Activated CD4-positive, alpha-beta T cell treated with anti-CD3 and anti-CD28 coated beads for 48 hours (primary cell): ENCODE results near the gene NOC2L.
"Not testable (repeated sequence)": the region's sequence is repeated elsewhere in the genome, so short reads cannot be mapped to it uniquely, and the experiment has no call there.

Experiments
- DNase-seq: peaks from one replicate; pipeline ENCODE4 v3.0.0-alpha.2; 2020

The NOC2L gene

DNA sequence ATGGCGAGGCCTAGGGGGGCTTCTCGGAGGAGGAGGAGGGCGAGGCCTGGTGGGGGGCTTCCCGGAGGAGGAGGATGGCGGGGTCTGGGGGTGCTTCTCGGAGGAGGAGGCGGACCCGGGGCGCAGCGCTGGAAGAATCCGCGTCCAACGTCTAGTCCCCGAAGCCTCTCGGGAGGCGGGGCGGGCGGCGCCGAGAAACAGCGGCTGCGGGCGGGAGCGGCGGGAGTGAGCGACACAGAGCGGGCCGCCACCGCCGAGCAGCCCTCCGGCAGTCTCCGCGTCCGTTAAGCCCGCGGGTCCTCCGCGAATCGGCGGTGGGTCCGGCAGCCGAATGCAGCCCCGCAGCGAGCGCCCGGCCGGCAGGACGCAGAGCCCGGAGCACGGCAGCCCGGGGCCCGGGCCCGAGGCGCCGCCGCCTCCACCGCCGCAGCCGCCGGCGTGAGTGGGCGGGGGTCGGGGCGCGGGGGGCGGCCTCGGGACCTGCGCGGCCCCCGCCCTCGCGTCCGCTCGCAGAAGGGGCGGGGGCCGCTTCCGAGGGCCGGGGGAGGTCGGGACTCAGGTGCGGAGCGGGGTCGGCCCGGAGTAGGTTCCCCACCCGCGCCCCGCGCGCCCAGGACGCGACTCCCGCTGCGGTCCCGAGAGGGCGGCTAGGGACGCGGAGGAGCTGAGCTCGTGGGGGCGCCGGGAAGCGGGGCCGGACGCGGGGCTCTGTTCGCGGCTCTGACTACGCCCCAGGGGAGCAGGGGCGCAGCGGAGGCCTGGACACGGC, 1.5 kb upstream of the NOC2L start, which contains the start of gene KLHL17:
Gene KLHL17 (plus strand): TSS at position 222 of the 769 bp plus-strand sequence. CDS start 110 bp downstream, at position 332.
- DNase-seq, result peak; percentile 90

DNA sequence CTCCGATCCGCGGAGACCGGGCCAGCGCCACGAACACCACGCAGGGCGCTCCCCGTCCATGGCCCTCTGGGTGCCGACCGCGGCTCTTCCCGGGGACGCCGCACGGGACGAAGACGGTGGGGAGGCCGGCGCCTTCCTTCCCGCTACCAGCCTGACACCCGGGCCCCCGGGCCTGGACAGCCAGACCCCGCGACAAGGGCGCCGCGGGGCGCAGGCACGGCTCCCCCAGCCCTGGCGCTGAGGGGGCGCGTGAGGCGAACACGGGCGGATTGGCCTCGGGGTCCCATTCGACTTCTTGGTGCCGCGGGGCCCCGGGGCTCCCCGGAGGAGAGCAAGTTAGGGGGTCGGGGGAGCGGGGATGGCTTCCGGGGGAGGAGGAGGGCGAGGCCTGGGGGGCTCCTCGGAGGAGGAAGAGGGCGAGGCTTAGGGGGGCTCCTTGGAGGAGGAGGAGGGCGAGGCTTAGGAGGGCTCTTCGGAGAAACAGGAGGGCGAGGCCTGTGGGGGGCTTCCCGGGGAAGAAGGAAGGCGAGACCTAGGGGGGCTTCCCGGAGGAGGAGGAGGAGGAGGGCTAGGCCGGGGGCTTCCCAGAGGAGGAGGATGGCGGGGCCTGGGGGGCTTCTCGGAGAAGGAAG, 791 bp upstream of the NOC2L start:
- DNase-seq, result no peak

DNA sequence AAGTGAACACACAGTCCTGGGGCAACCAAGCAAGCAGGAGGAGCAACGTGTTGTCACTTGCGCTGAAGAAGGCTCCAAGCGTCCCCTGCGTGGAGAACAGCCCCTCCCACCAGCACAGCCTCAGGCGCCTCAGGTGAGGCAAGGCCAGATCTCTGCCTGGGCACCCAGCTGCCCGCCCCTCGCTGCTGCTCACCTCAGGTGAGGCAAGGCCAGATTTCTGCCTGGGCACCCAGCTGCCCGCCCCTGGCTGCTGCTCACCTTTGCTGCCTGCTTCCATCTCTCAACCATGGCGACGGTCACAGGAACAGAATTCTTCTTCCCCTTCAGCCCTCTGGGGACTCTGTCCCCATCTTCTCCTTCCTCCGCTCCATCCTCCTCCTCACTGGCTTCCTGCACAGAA, 2.4 kb downstream of the NOC2L start:
- no peak for DNase-seq

DNA sequence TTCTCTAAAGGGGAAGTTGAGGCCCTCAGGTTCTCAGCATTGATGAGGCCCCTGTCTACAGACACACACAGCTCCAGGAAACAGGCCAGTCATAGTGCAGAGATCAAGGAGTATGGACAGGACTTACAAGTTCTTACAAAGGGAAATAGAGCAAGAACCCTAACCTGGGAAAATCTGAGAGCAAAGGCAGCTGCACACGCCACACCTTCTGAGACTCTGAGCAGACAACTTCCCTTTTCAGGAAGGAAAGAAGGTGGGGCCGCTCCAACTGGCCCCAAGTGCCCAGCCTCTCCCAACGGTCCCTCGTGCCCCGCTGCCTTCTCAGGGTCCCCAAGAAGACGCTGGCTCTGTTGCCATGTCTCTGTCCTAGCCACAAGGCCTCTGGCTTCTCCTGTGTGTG, 3.6 kb downstream of the NOC2L start:
- DNase-seq, result no peak

GRCh38 chr1:954927-955326, 4.1 kb downstream of the NOC2L start:
- DNase-seq, result no peak

DNA sequence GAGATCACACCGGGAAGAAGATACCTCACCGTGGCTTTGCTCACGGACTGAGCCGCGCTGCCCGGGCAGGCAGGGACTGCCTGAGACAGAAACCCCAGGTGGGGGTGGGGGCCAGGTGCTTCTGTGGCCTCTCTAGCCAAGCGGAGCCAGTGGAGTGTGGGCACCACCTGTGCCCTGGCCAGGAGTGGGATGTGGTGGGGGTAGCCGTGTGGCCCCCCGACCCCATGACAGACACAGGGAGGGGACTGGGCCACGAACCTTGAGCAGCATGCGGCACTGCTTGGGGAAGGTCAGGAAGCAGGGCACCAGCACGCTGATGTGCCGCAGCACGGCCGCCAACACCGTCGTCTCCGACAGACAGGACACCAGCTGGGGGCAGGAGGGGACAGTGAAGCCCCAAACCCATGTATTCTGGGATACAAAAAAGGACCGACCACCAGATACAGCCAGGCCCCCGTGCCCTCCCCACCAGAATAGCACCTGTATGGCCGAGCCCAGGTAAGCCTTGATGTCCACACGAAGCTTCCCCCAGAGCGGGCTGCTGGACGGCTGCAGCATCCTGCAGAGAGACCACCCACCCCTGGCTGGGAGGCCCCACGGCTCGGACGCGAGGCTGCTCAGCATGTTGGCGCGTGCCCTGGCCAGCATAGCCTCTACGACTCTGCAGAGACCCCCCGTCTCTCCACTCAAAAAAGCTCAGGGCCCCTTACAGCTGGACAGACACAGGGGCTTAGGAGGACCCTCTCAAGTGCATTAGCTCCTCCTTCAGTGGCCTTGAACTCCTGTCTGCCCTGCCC, 5.3 kb downstream of the NOC2L start:
- DNase-seq, result no peak

DNA sequence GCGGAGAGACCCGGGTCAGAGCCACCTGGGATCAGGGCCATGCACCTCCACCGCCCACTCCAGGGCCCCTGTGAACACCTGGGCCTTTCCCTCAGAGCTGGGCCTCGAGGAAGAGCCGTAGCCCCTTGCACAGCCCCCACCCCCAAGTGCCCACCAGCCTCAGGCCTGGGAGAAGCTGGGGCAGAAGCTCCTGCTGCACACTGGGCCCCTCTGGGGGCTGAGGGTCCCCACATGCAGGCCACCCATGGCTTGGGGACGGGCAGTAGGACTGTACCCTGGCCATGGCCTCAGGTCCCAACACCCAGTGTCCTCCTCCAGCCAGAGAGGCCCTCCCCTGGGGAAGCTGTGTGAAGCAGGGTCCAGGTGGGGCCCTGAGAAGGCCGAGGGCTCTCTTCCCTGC, 6.5 kb downstream of the NOC2L start:
- no peak for DNase-seq

GRCh38 chr1:952201-952600, 6.9 kb downstream of the NOC2L start:
- DNase-seq, result no peak

DNA sequence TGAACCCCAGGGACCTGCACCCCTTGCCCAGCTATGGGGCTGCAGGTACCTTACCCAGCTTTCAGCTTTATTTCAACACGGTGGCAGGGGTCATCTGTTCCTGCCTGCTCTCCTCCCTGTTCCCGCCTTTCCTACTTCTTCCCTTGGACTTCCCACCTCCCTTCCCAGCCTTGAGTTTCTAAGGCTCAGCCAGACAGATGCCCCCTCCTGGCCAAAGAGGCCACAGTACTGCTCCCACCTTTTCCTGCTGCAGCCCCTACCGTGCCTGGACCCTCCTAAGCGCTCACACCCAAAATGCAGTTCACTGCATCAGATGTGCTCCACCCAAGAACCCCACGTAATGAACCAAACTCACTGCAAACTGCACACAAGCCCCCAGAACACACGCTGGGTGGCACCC, 7.7 kb downstream of the NOC2L start:
- no peak for DNase-seq

GRCh38 chr1:950881-951280, 8.2 kb downstream of the NOC2L start:
- no peak for DNase-seq

DNA sequence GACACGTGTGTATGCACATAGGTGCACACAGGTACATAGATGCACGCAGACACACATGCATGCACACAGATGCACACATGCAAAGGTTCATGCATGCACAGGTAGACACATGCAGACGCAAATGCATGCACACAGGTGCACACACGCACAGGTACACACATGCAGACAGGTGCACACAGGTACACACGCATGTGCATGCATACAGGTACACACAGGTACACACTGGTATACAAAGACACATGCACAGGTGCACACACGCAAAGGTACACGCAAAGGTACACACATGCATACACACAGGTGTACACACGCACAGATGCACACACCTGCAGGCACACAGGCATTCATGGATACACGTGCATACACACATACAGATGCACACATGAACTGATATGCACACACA, 8.8 kb downstream of the NOC2L start:
- no peak for DNase-seq

DNA sequence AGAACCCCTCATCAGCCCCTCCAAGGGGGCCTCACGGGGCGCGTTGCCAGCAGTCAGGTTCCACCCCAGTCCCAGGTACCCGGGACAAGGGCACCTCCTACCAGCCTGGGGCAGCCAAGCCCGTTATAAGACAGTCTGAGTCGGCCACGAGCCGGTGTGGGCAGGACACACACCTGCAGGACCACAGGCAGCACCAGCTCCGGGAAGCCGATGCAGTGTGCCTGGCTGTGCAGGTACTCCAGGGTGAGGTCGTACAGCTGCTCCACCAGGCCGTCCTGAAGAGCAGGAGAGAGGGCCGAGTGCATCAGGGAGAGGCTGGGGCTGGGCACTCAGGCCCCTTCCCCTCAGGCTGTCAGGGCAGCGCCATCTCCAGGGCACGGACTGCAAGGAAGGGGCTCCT, 11.1 kb downstream of the NOC2L start:
- no peak for DNase-seq

DNA sequence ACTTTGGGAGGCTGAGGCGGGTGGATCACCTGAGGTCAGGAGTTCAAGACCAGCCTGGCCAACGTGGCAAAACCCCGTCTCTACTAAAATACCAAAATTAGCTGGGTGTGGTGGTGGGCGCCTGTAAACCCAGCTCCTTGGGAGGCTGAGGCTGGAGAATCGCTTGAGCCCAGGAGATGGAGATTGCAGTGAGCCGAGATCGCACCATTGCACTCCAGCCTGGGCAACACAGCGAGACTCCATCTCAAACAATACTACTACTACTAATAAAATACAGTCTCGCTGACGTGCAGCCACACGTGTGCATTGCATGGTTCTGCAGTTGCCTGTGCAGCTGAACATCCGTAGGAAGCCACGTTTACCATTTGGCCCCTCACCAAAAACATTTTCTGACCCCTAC, 12.2 kb downstream of the NOC2L start:
- not testable (repeated sequence) for DNase-seq

DNA sequence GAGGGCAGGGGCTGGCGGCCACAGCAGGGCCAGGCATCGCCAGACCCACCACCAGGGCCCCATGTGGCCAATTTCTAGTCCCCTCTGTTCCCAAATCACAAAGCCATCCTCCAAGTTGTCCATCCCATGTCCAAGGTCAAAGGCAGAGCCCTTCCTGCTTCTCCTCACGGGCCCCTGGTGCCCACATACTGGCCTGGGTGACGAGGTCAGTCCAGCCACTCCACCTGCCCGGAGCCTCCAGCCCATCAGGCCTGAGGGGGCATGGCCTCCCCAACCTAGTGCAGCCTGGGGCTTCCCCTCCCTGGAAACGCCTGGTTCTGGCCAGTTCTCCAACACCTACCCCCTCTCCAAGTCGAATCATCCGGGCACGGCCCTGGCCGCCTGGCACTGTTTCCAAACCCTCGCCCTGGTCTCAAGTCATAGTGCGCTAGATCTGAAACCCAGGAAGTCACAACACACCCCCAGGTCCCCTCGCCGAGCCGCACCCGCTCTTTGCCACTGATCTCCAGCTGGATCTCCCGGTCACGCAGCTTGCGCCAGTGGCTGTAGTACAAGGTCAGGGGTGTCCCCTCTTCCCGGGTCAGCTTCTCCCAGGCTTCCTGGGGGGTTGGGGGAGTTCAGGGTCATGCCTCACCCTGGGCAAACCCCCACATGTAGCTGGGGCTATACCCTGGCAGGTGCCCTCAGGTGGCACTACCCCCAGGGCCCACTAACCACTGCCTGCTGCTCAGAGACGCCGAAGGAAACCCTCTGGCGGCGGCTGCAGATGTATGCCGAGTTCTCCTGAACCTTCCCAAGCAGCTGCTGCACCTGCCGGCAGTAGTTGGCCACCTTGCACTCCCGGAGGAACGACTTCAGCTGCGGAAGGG, 13.1 kb downstream of the NOC2L start:
- DNase-seq, result no peak

DNA sequence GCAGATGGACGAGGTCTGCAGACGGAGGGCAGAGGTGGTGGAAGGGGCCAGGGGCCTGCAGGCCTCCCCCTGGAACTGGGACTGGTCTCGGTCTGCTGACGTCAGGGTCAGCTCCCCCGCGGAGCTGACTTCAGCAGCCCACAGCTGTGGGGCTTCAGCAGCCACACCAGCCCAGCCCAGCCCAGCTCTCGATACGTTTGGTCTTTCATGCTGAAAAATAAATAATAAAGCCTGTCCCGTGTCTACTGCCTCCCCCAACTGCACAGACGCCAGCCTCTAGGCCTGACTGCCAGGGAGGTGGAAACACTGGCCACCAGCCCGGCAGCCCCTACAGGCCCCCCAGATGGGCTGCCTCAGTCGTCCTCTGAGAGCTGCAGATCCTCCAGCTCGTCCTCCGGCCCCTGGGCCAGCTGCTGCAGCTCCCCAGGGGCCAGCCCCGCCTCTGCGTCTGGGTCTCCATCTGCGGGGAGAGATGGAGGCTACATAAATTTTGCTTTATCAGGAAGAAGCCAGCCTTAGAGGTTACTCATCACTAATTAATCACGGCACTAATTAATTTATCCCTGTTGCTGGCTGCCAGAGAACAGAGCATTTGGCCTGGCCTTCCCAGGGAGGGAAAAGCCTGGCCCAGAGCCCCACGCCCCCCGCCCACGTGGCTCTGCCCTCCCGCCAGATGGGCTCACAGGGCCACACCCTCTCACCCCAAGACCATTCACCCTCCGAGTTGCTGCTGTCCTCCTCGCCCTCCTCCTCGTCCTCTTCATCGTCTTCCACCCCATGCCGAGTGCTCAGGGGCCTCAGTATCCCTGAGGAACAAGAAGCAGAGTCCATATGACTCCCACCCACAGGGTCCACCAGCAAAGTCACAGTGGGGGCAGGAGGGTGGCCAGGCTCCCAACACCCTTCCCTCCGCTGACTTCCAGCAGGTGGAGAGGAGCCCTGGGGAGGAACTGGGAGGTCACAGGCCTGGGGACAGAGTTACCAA, 14.4 kb downstream of the NOC2L start:
- no peak for DNase-seq

- no peak for DNase-seq
Measured at GRCh38 chr1:943545-944340, 15.3 kb downstream of the NOC2L start.

DNA sequence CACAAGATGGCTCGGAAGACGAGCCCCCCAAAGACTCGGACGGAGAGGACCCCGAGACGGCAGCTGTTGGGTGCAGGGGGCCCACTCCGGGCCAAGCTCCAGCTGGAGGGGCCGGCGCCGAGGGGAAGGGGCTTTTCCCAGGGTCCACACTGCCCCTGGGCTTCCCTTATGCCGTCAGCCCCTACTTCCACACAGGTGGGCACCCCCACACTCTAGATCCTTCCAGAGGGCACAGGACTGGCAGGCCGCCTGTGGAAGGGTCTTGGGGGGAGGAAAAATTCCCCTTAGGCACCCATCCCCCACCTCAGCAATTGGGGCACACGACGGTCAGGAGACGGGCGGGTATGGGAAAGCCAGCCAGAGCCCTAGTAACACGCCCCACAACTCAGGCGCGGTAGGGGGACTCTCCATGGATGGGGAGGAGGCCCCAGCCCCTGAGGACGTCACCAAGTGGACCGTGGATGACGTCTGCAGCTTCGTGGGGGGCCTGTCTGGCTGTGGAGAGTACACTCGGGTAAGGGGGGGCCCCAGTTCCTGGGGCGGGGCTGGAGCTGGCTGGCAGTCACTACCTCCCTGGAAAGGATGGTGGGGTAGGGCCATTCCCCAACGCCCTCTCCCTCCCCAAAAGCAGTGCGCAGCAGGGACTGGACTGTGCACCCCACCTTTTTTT, 16.1 kb downstream of the NOC2L start:
- no peak for DNase-seq

DNA sequence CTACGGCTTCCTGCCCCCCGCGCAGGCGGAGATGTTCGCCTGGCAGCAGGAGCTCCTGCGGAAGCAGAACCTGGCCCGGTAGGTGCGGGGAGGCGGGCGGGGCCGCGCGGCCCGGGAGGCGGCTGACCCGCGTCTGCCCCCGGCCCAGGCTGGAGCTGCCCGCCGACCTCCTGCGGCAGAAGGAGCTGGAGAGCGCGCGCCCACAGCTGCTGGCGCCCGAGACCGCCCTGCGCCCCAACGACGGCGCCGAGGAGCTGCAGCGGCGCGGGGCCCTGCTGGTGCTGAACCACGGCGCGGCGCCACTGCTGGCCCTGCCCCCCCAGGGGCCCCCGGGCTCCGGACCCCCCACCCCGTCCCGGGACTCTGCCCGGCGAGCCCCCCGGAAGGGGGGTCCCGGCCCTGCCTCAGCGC, 16.6 kb downstream of the NOC2L start:
- no peak for DNase-seq

GRCh38 chr1:941588-942383, 17.3 kb downstream of the NOC2L start:
- DNase-seq, result peak; percentile 55
